Breast epithelium (tissue), 3 donors: ENCODE results near the gene NME7.
"Not testable (repeated sequence)": the region's sequence is repeated elsewhere in the genome, so short reads cannot be mapped to it uniquely, and the experiment has no call there.

ENCODE experiments used
- CTCF ChIP-seq, 3 donors: fragments of 450-650 bp; IDR thresholded peaks; one replicate each; pipeline ENCODE4 v1.5.1; 2016 to 2017; ENCODE audit warnings: antibody characterized with exemption in 3 of 3, mild to moderate bottlenecking in 3 of 3, moderate library complexity in 3 of 3
- POLR2A ChIP-seq: fragments of 450-650 bp; IDR thresholded peaks from one replicate; pipeline ENCODE4 v1.6.1; 2016; ENCODE audit warnings: antibody characterized with exemption, mild to moderate bottlenecking, moderate library complexity
- POLR2AphosphoS5 ChIP-seq, 3 donors: sonication (generic); formaldehyde crosslinking; IDR thresholded peaks; one replicate each; pipeline ENCODE4 v1.6.1; 2017; ENCODE audit warnings: antibody characterized with exemption in 3 of 3

- not testable (repeated sequence) for TF ChIP-seq CTCF (IDR thresholded peaks at IDR 0.05); POLR2A; POLR2AphosphoS5 (IDR thresholded peaks at IDR 0.05)
Observed at GRCh38 chr1:169179431-169179830, 188.2 kb downstream of the NME7 start.
